Measurements from ENCODE around the gene POLA1.

- TF ChIP-seq POLR2A (IDR thresholded peaks at IDR 0.05): no peak
- no peak for TF ChIP-seq CTCF (IDR thresholded peaks at IDR 0.05)
- TF ChIP-seq EP300 (IDR thresholded peaks at IDR 0.05; ENCODE audit: low read depth): no peak
These were observed 313.6 kb downstream of the POLA1 start for GRCh38 chrX:25007059-25008053.

All from transverse colon (tissue), 3 donors.